ENCODE data around the gene IRAK2.

DNA sequence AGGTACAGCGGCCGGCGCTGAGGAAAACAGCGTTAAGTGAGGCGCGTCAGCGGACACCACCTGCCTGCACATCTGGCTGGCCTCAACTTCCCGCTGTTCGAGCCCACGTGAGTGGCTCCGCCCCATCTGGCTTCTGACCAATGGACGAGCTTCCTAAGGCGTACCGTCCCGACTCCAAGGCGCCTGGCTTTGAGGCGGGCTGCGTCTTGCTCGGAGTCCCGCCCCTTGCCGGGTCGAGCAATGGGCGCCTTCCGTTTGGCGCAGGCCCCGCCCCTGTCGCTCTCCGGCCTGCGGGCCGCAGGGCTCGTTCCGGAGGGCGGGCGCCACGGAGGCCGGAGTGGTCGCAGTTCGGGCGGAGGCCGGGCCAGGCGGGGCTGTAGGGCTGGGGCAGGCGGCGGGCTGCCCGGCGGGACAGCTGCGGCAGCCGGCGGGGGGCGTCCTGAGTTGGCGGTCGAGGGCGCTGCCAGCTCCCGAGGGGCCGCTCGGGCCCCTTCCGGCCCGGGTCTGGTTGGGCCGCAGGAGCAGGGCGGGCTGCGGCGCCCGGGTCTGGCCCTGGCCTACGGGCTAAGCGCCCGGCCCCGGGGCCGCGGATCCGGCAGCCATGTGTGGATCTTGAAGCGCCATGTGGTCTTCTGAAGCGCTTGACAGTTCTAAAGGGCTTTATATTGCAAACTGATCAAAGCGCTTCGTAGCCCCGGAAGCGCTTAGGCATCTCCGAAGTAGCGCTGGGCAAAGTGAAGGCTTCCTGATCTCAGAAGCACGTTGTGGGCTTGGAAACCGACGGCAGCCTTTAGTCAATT lies 83.7 kb downstream of the IRAK2 start, which contains the start of gene TATDN2:
- TF ChIP-seq, protein P1, sequence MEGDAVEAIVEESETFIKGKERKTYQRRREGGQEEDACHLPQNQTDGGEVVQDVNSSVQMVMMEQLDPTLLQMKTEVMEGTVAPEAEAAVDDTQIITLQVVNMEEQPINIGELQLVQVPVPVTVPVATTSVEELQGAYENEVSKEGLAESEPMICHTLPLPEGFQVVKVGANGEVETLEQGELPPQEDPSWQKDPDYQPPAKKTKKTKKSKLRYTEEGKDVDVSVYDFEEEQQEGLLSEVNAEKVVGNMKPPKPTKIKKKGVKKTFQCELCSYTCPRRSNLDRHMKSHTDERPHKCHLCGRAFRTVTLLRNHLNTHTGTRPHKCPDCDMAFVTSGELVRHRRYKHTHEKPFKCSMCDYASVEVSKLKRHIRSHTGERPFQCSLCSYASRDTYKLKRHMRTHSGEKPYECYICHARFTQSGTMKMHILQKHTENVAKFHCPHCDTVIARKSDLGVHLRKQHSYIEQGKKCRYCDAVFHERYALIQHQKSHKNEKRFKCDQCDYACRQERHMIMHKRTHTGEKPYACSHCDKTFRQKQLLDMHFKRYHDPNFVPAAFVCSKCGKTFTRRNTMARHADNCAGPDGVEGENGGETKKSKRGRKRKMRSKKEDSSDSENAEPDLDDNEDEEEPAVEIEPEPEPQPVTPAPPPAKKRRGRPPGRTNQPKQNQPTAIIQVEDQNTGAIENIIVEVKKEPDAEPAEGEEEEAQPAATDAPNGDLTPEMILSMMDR (IDR thresholded peaks at IDR 0.05; ENCODE audit: poor library complexity) = no peak
- no peak for TF ChIP-seq EZH2phosphoT487 (IDR thresholded peaks at IDR 0.05; ENCODE audit: low read depth, severe bottlenecking, unreplicated experiment)
- no peak for TF ChIP-seq EZH2 (IDR thresholded peaks at IDR 0.05; ENCODE audit: borderline replicate concordance)
